K562 (cell line): ENCODE results near the gene AHNAK. TPM values are rescaled to one million over a fixed set of nuclear protein-coding genes. Genes with fewer than 3 reads are reported as not detected.

Experiments
- C11orf30 ChIP-seq: fragments of 450-650 bp; IDR thresholded peaks from 2 replicates; pipeline ENCODE4 v1.6.1; 2016; ENCODE audit warnings: low read depth, mild to moderate bottlenecking
- CHD7 ChIP-seq: fragments of 200-600 bp; sonication (generic); IDR thresholded peaks from one replicate; pipeline ENCODE4 v1.6.1; 2012; ENCODE audit warnings: mild to moderate bottlenecking, low read depth, low read length, inconsistent platforms
- MCM3 ChIP-seq: fragments of 450-650 bp; IDR thresholded peaks from 2 replicates; pipeline ENCODE4 v1.6.1; 2016
- RAD21 ChIP-seq, 2 experiments: fragments of 250-450 bp in 1 of 2; fragments of 450-650 bp in 1 of 2; sonication (Bioruptor Pico) in 1 of 2; formaldehyde crosslinking in 1 of 2; IDR thresholded peaks in 1 of 2; conservative IDR thresholded peaks in 1 of 2; 2 replicates each; pipeline versions ENCODE4 v1.4.0 to v1.8.0; 2020 to 2022; ENCODE audit warnings: mild to moderate bottlenecking in 2 of 2, moderate library complexity in 1 of 2
- polyA plus RNA-seq, 8 experiments: library from polyadenylated mRNA; depleted of rRNA in 4 of 8; stranded (reverse) in 5 of 8; unstranded in 3 of 8; fragments of >200 nt; fragmentation: Nextera tagmentation in 2 of 8; fragmentation: Illumina TruSeq in 1 of 8; extraction: Ambion mirVana in 2 of 8; extraction: Trizol in 1 of 8; gene quantifications; 2 replicates each; pipeline versions ENCODE4 v1.2.1 to v1.2.3, GENCODE V29; 2011 to 2014; ENCODE audit warnings: inconsistent platforms in 1 of 8, missing spikeins in 1 of 8
- total RNA-seq, 7 experiments: library from RNA; depleted of rRNA in 6 of 7; stranded (reverse); fragments of >200 nt in 6 of 7; fragmentation: Illumina TruSeq in 2 of 7; extraction: Trizol in 2 of 7; gene quantifications; 2 replicates each; pipeline versions ENCODE4 v1.2.1 to v1.2.3, GENCODE V29; 2011 to 2021; ENCODE audit warnings: low replicate concordance in 1 of 7

Gene AHNAK
- total and polyA plus RNA-seq, 9 of the 15 experiments (the other 6 are each of a cell fraction or from before 2014, with no cell fraction given): 1.5 to 89.7 (median 45.0) TPM

DNA sequence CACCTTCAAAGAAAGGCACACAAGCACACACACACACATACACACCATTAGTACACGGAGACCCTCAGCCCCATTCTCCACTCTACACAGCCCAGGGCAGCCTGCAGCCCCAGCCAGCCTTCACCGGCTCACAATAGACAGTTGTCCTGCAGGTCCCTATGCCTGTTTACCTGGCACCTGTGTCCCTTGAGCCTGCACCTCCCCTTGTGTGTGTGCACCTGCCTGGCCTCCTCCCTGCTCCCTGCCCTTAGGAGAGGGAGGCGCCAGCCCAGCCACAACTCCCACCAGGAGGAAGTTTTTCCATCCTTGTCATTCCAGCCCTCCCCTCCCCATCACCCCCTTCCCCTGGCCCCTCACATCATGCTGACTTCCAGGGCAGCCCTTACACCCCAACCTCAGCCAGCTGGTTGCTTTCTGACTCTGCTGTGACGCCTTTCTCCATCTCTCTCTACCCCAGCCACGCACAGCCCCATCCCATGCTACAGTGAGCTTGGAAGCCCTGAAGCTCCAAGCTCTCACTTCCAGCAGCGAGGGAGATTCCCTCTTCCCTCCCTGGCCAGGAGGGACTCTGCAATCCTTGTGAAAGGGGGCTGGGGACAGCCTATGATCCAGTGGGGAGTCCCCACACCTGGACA is 4.4 kb downstream of the AHNAK start (continued):
- TF ChIP-seq CHD7 (no peak), C11orf30 (no peak), RAD21 (CRISPR knock-in tag; conservative IDR thresholded peaks at IDR 0.05 in 1 of 2, IDR thresholded peaks at IDR 0.05 in 1 of 2) (no peak), MCM3 (no peak)
